ENCODE measurements around the gene TUBD1.

DNA sequence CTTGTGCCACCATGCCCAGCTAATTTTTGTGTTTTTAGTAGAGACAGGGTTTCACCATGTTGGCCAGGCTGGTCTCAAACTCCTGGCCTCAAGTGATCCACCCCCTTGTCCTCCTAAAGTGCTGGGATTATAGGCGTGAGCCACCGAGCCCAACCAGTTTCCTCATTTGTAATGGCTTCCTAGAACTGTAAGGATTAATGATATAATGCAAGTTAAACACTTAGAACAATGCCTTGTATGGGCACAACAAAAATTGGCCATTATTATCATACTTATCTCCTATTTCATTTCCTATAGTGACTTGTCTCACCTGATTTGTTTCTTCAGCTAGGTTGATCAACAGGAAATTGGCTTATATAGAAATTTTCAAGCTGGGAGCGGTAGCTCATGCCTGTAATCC, 14.1 kb downstream of the TUBD1 start:
- TF ChIP-seq POLR2A (IDR thresholded peaks at IDR 0.05), result no peak
- TF ChIP-seq, protein P1, sequence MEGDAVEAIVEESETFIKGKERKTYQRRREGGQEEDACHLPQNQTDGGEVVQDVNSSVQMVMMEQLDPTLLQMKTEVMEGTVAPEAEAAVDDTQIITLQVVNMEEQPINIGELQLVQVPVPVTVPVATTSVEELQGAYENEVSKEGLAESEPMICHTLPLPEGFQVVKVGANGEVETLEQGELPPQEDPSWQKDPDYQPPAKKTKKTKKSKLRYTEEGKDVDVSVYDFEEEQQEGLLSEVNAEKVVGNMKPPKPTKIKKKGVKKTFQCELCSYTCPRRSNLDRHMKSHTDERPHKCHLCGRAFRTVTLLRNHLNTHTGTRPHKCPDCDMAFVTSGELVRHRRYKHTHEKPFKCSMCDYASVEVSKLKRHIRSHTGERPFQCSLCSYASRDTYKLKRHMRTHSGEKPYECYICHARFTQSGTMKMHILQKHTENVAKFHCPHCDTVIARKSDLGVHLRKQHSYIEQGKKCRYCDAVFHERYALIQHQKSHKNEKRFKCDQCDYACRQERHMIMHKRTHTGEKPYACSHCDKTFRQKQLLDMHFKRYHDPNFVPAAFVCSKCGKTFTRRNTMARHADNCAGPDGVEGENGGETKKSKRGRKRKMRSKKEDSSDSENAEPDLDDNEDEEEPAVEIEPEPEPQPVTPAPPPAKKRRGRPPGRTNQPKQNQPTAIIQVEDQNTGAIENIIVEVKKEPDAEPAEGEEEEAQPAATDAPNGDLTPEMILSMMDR (IDR thresholded peaks at IDR 0.05), result no peak
- TF ChIP-seq EP300 (IDR thresholded peaks at IDR 0.05), result no peak

All from ovary (tissue), 3 donors.